ENCODE measurements around the gene SLC30A7.

SLC30A7 gene

GRCh38 chr1:101013776-101014175 lies 117.9 kb downstream of the SLC30A7 start:
- no peak for TF ChIP-seq TAF1 (IDR thresholded peaks at IDR 0.05; ENCODE audit: low read depth)
- no peak for TF ChIP-seq YY1 (IDR thresholded peaks at IDR 0.05; ENCODE audit: low read depth)
- no peak for TF ChIP-seq NFIC (IDR thresholded peaks at IDR 0.05)
- TF ChIP-seq MAX (IDR thresholded peaks at IDR 0.05): no peak
- TF ChIP-seq TEAD4 (IDR thresholded peaks at IDR 0.05): no peak
- TF ChIP-seq CEBPB (IDR thresholded peaks at IDR 0.05): no peak
- no peak for TF ChIP-seq USF1 (IDR thresholded peaks at IDR 0.05)
- TF ChIP-seq CREB1 (IDR thresholded peaks at IDR 0.05; ENCODE audit: low read depth): no peak
- TF ChIP-seq ZBTB7A (IDR thresholded peaks at IDR 0.05; ENCODE audit: low read depth): no peak
- TF ChIP-seq EP300 (IDR thresholded peaks at IDR 0.05; ENCODE audit: borderline replicate concordance): no peak

GRCh38 chr1:101017448-101017847 lies 121.6 kb downstream of the SLC30A7 start:
- TF ChIP-seq EP300 (IDR thresholded peaks at IDR 0.05; ENCODE audit: borderline replicate concordance) (no peak), USF1 (IDR thresholded peaks at IDR 0.05) (no peak), EGR1 (IDR thresholded peaks at IDR 0.05) (no peak), REST (IDR thresholded peaks at IDR 0.05; ENCODE audit: low read depth) (no peak), CREB1 (IDR thresholded peaks at IDR 0.05; ENCODE audit: low read depth) (no peak), TAF1 (IDR thresholded peaks at IDR 0.05; ENCODE audit: low read depth) (no peak), CEBPB (IDR thresholded peaks at IDR 0.05) (no peak), ZBTB7A (IDR thresholded peaks at IDR 0.05; ENCODE audit: low read depth) (no peak)

GRCh38 chr1:101022294-101022693 lies 126.4 kb downstream of the SLC30A7 start:
- TF ChIP-seq CEBPB (IDR thresholded peaks at IDR 0.05): no peak
- TF ChIP-seq EGR1 (IDR thresholded peaks at IDR 0.05): no peak
- no peak for TF ChIP-seq USF1 (IDR thresholded peaks at IDR 0.05)
- no peak for TF ChIP-seq YY1 (IDR thresholded peaks at IDR 0.05; ENCODE audit: low read depth)
- TF ChIP-seq EP300 (IDR thresholded peaks at IDR 0.05; ENCODE audit: borderline replicate concordance): no peak
- no peak for TF ChIP-seq ZBTB7A (IDR thresholded peaks at IDR 0.05; ENCODE audit: low read depth)
- TF ChIP-seq CREB1 (IDR thresholded peaks at IDR 0.05; ENCODE audit: low read depth): no peak
- TF ChIP-seq NFIC (IDR thresholded peaks at IDR 0.05): no peak
- TF ChIP-seq TCF12 (IDR thresholded peaks at IDR 0.05; ENCODE audit: low read depth): no peak
- no peak for TF ChIP-seq TEAD4 (IDR thresholded peaks at IDR 0.05)
- TF ChIP-seq TAF1 (IDR thresholded peaks at IDR 0.05; ENCODE audit: low read depth): no peak
- TF ChIP-seq REST (IDR thresholded peaks at IDR 0.05; ENCODE audit: low read depth): no peak
- TF ChIP-seq RAD21 (IDR thresholded peaks at IDR 0.05; ENCODE audit: low read depth): no peak
- no peak for TF ChIP-seq MAX (IDR thresholded peaks at IDR 0.05)

- TF ChIP-seq NFIC (IDR thresholded peaks at IDR 0.05) (no peak), USF1 (IDR thresholded peaks at IDR 0.05) (no peak), MAX (IDR thresholded peaks at IDR 0.05) (no peak), EGR1 (IDR thresholded peaks at IDR 0.05) (no peak), TEAD4 (IDR thresholded peaks at IDR 0.05) (no peak), CEBPB (IDR thresholded peaks at IDR 0.05) (no peak), TAF1 (IDR thresholded peaks at IDR 0.05; ENCODE audit: low read depth) (no peak), ZBTB7A (IDR thresholded peaks at IDR 0.05; ENCODE audit: low read depth) (no peak)
Measured at GRCh38 chr1:101025283-101025656, 129.4 kb downstream of the SLC30A7 start.

- TF ChIP-seq TAF1 (IDR thresholded peaks at IDR 0.05; ENCODE audit: low read depth) (peak; percentile 98), EGR1 (IDR thresholded peaks at IDR 0.05) (no peak), TCF12 (IDR thresholded peaks at IDR 0.05; ENCODE audit: low read depth) (peak; percentile 64), MAX (IDR thresholded peaks at IDR 0.05) (peak; percentile 96), EP300 (IDR thresholded peaks at IDR 0.05; ENCODE audit: borderline replicate concordance) (no peak), CREB1 (IDR thresholded peaks at IDR 0.05; ENCODE audit: low read depth) (peak; percentile 42; the same call in 1 of the 2 replicates), NFIC (IDR thresholded peaks at IDR 0.05) (no peak)
Measured at GRCh38 chr1:101025657-101026429, 130.0 kb downstream of the SLC30A7 start, which contains the start of gene DPH5. Gene DPH5, minus strand, starts transcription at chr1:101025784. Its CDS starts 341 bp downstream, at chr1:101025443.

Data from Ishikawa (cell line).